WTC11 (cell line): ENCODE data around the gene PIGN.

Experiments used
- TF ChIP-seq, protein P1 (sequence below): sonication (generic); formaldehyde crosslinking; IDR thresholded peaks from 2 replicates; pipeline ENCODE4 v1.8.1; 2022; ENCODE audit warnings: low read depth, mild to moderate bottlenecking, moderate library complexity, missing genetic modification reagents, borderline replicate concordance
- TF ChIP-seq, protein P2 (sequence below): fragments of 200-600 bp; IDR thresholded peaks from 2 replicates; pipeline ENCODE4 v1.8.0; 2022; ENCODE audit warnings: antibody characterized with exemption
- TF ChIP-seq, protein P3 (sequence below): sonication (generic); formaldehyde crosslinking; IDR thresholded peaks from 2 replicates; pipeline ENCODE4 v1.8.1; 2022; ENCODE audit warnings: missing genetic modification reagents, borderline replicate concordance
- TF ChIP-seq, protein P4 (sequence below): sonication (generic); formaldehyde crosslinking; IDR thresholded peaks from 2 replicates; pipeline ENCODE4 v1.8.1; 2023; ENCODE audit warnings: mild to moderate bottlenecking, moderate library complexity, missing genetic modification reagents

DNA sequence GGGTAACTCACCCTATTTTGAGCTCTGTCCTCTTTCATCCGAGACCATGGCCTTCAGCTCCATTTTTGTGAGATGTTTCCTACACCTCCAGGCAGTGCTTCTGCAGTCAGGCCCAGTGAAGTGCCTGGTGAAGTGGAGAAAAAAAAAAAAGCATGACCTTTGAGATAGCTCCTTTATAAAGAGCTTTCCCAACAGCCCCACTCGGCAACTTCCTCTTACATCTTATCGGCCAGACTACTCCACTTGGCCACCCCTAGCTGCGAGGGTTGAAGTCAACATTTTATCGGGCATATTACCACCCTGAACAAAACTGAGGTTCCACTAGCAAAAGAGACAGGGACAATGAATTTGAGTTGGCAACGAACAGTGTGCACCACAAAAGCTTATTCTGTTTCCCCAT, 169.2 kb downstream of the PIGN start:
- TF ChIP-seq, protein P1, sequence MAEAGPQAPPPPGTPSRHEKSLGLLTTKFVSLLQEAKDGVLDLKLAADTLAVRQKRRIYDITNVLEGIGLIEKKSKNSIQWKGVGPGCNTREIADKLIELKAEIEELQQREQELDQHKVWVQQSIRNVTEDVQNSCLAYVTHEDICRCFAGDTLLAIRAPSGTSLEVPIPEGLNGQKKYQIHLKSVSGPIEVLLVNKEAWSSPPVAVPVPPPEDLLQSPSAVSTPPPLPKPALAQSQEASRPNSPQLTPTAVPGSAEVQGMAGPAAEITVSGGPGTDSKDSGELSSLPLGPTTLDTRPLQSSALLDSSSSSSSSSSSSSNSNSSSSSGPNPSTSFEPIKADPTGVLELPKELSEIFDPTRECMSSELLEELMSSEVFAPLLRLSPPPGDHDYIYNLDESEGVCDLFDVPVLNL (CRISPR knock-in tag), result no peak
- TF ChIP-seq, protein P2, sequence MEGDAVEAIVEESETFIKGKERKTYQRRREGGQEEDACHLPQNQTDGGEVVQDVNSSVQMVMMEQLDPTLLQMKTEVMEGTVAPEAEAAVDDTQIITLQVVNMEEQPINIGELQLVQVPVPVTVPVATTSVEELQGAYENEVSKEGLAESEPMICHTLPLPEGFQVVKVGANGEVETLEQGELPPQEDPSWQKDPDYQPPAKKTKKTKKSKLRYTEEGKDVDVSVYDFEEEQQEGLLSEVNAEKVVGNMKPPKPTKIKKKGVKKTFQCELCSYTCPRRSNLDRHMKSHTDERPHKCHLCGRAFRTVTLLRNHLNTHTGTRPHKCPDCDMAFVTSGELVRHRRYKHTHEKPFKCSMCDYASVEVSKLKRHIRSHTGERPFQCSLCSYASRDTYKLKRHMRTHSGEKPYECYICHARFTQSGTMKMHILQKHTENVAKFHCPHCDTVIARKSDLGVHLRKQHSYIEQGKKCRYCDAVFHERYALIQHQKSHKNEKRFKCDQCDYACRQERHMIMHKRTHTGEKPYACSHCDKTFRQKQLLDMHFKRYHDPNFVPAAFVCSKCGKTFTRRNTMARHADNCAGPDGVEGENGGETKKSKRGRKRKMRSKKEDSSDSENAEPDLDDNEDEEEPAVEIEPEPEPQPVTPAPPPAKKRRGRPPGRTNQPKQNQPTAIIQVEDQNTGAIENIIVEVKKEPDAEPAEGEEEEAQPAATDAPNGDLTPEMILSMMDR, result no peak
- TF ChIP-seq, protein P3, sequence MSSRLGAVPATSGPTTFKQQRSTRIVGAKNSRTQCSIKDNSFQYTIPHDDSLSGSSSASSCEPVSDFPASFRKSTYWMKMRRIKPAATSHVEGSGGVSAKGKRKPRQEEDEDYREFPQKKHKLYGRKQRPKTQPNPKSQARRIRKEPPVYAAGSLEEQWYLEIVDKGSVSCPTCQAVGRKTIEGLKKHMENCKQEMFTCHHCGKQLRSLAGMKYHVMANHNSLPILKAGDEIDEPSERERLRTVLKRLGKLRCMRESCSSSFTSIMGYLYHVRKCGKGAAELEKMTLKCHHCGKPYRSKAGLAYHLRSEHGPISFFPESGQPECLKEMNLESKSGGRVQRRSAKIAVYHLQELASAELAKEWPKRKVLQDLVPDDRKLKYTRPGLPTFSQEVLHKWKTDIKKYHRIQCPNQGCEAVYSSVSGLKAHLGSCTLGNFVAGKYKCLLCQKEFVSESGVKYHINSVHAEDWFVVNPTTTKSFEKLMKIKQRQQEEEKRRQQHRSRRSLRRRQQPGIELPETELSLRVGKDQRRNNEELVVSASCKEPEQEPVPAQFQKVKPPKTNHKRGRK, result no peak
- TF ChIP-seq, protein P4, sequence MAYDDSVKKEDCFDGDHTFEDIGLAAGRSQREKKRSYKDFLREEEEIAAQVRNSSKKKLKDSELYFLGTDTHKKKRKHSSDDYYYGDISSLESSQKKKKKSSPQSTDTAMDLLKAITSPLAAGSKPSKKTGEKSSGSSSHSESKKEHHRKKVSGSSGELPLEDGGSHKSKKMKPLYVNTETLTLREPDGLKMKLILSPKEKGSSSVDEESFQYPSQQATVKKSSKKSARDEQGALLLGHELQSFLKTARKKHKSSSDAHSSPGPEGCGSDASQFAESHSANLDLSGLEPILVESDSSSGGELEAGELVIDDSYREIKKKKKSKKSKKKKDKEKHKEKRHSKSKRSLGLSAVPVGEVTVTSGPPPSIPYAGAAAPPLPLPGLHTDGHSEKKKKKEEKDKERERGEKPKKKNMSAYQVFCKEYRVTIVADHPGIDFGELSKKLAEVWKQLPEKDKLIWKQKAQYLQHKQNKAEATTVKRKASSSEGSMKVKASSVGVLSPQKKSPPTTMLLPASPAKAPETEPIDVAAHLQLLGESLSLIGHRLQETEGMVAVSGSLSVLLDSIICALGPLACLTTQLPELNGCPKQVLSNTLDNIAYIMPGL (CRISPR knock-in tag), result no peak
